ENCODE measurements around the gene ITGA8.

Gene ITGA8

DNA sequence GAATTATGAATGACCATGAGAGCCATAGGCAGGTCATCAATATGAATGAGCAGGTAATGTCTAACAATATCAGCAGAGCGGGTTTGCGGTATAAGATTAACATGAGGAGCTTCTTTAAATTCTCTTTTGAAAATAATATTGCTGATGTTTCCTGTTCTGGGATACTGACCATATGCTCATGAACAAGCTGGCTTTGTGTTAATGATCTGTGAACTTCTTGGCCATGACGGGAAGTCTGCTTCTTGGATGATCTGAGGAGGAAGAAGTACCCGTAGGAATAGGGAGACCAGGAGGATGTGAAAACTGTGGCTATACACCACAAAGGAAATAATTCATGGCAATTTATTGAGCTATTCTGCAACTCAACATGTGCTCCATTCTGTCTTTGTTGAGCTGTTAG, 38.6 kb downstream of the ITGA8 start:
- no peak overlapping the region for H3K4me3 ChIP-seq (replicated peaks; ENCODE audit: low read depth, low read length)
- DNase-seq (ENCODE audit: extremely low read depth, insufficient read length), result no peak
- TF ChIP-seq, protein P1, sequence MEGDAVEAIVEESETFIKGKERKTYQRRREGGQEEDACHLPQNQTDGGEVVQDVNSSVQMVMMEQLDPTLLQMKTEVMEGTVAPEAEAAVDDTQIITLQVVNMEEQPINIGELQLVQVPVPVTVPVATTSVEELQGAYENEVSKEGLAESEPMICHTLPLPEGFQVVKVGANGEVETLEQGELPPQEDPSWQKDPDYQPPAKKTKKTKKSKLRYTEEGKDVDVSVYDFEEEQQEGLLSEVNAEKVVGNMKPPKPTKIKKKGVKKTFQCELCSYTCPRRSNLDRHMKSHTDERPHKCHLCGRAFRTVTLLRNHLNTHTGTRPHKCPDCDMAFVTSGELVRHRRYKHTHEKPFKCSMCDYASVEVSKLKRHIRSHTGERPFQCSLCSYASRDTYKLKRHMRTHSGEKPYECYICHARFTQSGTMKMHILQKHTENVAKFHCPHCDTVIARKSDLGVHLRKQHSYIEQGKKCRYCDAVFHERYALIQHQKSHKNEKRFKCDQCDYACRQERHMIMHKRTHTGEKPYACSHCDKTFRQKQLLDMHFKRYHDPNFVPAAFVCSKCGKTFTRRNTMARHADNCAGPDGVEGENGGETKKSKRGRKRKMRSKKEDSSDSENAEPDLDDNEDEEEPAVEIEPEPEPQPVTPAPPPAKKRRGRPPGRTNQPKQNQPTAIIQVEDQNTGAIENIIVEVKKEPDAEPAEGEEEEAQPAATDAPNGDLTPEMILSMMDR (IDR thresholded peaks at IDR 0.05; ENCODE audit: insufficient read depth, low read length, poor library complexity, severe bottlenecking), result no peak
- no peaks in the 10 kb centered on the region for H3K36me3 ChIP-seq (ENCODE audit: control insufficient read depth, insufficient read depth, low read length)
- no peaks in the 10 kb centered on the region; the same call in 1 of the 2 replicates for H3K27me3 ChIP-seq (replicated peaks; ENCODE audit: control insufficient read depth, insufficient read depth, low read length)

- DNase-seq (ENCODE audit: extremely low read depth, insufficient read length), result no peak
- Histone ChIP-seq H3K27me3 (replicated peaks; ENCODE audit: control insufficient read depth, insufficient read depth, low read length) (no peaks in the 10 kb centered on the region; the same call in 1 of the 2 replicates), H3K36me3 (ENCODE audit: control insufficient read depth, insufficient read depth, low read length) (no peaks in the 10 kb centered on the region), H3K4me3 (replicated peaks; ENCODE audit: low read depth, low read length) (no peak overlapping the region)
- TF ChIP-seq, protein P1 (IDR thresholded peaks at IDR 0.05; ENCODE audit: insufficient read depth, low read length, poor library complexity, severe bottlenecking), result no peak
Measured at GRCh38 chr10:15678851-15679250, 40.9 kb downstream of the ITGA8 start.

- TF ChIP-seq, protein P1 (IDR thresholded peaks at IDR 0.05; ENCODE audit: insufficient read depth, low read length, poor library complexity, severe bottlenecking), result no peak
- Histone ChIP-seq H3K27me3 (replicated peaks; ENCODE audit: control insufficient read depth, insufficient read depth, low read length) (no peaks in the 10 kb centered on the region), H3K36me3 (ENCODE audit: control insufficient read depth, insufficient read depth, low read length) (no peaks in the 10 kb centered on the region), H3K4me3 (replicated peaks; ENCODE audit: low read depth, low read length) (no peak overlapping the region)
- DNase-seq (ENCODE audit: extremely low read depth, insufficient read length), result no peak
Measured at GRCh38 chr10:15672469-15672868, 47.3 kb downstream of the ITGA8 start.

GRCh38 chr10:15670880-15671279, 48.8 kb downstream of the ITGA8 start:
- no peak for DNase-seq (ENCODE audit: extremely low read depth, insufficient read length)
- Histone ChIP-seq H3K36me3 (ENCODE audit: control insufficient read depth, insufficient read depth, low read length) (no peaks in the 10 kb centered on the region), H3K4me3 (replicated peaks; ENCODE audit: low read depth, low read length) (no peak overlapping the region), H3K27me3 (replicated peaks; ENCODE audit: control insufficient read depth, insufficient read depth, low read length) (no peaks in the 10 kb centered on the region)
- TF ChIP-seq, protein P1 (IDR thresholded peaks at IDR 0.05; ENCODE audit: insufficient read depth, low read length, poor library complexity, severe bottlenecking), result no peak

- Histone ChIP-seq H3K4me3 (replicated peaks; ENCODE audit: low read depth, low read length) (no peak overlapping the region), H3K27me3 (replicated peaks; ENCODE audit: control insufficient read depth, insufficient read depth, low read length) (no peaks in the 10 kb centered on the region), H3K36me3 (ENCODE audit: control insufficient read depth, insufficient read depth, low read length) (no peaks in the 10 kb centered on the region)
- TF ChIP-seq, protein P1 (IDR thresholded peaks at IDR 0.05; ENCODE audit: insufficient read depth, low read length, poor library complexity, severe bottlenecking), result no peak
- no peak for DNase-seq (ENCODE audit: extremely low read depth, insufficient read length)
Measured at GRCh38 chr10:15661574-15661973, 58.1 kb downstream of the ITGA8 start.

DNA sequence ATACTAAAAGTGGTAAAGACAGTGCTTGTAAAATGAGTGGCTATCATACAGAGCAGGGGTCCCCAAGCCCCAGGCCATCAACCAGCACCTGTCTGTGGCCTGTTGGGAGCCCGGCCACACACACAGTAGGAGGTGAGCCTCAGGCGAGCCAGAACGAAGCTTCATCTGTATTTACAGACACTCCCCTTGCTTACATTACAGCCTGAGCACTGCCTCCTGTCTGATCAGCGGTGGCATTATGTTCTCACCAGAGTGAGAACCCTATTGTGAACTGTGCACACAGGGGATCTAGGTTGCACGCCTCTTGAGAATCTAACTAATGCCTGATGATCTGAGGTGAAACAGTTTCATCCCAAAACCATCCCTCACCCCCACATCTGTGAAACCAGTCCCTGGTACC, 58.7 kb downstream of the ITGA8 start:
- H3K4me3 ChIP-seq (replicated peaks; ENCODE audit: low read depth, low read length), result no peak overlapping the region
- H3K27me3 ChIP-seq (replicated peaks; ENCODE audit: control insufficient read depth, insufficient read depth, low read length), result no peaks in the 10 kb centered on the region
- no peak for DNase-seq (ENCODE audit: extremely low read depth, insufficient read length)
- H3K36me3 ChIP-seq (ENCODE audit: control insufficient read depth, insufficient read depth, low read length), result no peaks in the 10 kb centered on the region
- TF ChIP-seq, protein P1 (IDR thresholded peaks at IDR 0.05; ENCODE audit: insufficient read depth, low read length, poor library complexity, severe bottlenecking), result no peak

Measured in GM06990 (cell line).